ENCODE results near the gene BCDIN3D. TPM values are rescaled to one million over a fixed set of nuclear protein-coding genes. Genes with fewer than 3 reads are reported as not detected.
"Not testable (repeated sequence)": the region's sequence is repeated elsewhere in the genome, so short reads cannot be mapped to it uniquely, and the experiment has no call there.

Gene BCDIN3D
- total and polyA plus RNA-seq, 5 donors: 2.2 to 3.6 (median 3.1) TPM

GRCh38 chr12:49875115-49875720 is 32.3 kb upstream of the BCDIN3D start:
- no peaks in the 10 kb centered on the region for H3K9me3 ChIP-seq (ENCODE audit: control insufficient read depth, low read length)
- ATAC-seq: no peak
- H3K4me3 ChIP-seq (ENCODE audit: low read length): no peak overlapping the region
- H3K27ac ChIP-seq (ENCODE audit: low read length): no peak overlapping the region
- DNase-seq: no peak
- peaks cover 4% of the 10 kb centered on the region for H3K4me1 ChIP-seq (ENCODE audit: control insufficient read depth, insufficient read depth, low read length)
- H3K27me3 ChIP-seq (ENCODE audit: control insufficient read depth, insufficient read depth): no peaks in the 10 kb centered on the region
- 90% methylated on average over 9 of the region's 9 CpGs for WGBS
- intact Hi-C loops (cut with DNase I): loop anchor here in 1 of 4 donors (10.0 kb wide), 2 partner anchors 80 to 180 kb away; partner anchors contain the start of genes AQP2 and ASIC1

GRCh38 chr12:49874142-49874897 is 31.4 kb upstream of the BCDIN3D start:
- H3K4me3 ChIP-seq (ENCODE audit: low read length): no peak overlapping the region
- ATAC-seq: no peak
- intact Hi-C loops (cut with DNase I): loop anchor here in 2 of 4 donors (5.0 to 10.0 kb wide), 3 partner anchors 68 to 180 kb away; partner anchors contain the start of genes AQP2 (in 1 of the 2) and ASIC1 (in 1 of the 2)
- 72% methylated on average over 12 of the region's 12 CpGs for WGBS
- DNase-seq: peak in 2 of 3 donors; percentile 30 to 38
- H3K9me3 ChIP-seq (ENCODE audit: control insufficient read depth, low read length): no peaks in the 10 kb centered on the region
- H3K27ac ChIP-seq (ENCODE audit: low read length): no peak overlapping the region
- no peaks in the 10 kb centered on the region for H3K27me3 ChIP-seq (ENCODE audit: control insufficient read depth, insufficient read depth)
- peaks cover 11% of the 10 kb centered on the region for H3K4me1 ChIP-seq (ENCODE audit: control insufficient read depth, insufficient read depth, low read length)

GRCh38 chr12:49873361-49873934 is 30.5 kb upstream of the BCDIN3D start:
- 72% methylated on average over 3 of the region's 3 CpGs for WGBS
- intact Hi-C loops (cut with DNase I): loop anchor here in 2 of 4 donors (5.0 to 10.0 kb wide), 3 partner anchors 69 to 181 kb away; partner anchors contain the start of genes AQP2 (in 1 of the 2) and ASIC1 (in 1 of the 2)
- Histone ChIP-seq H3K4me1 (ENCODE audit: control insufficient read depth, insufficient read depth, low read length) (peaks cover 14% of the 10 kb centered on the region), H3K4me3 (ENCODE audit: low read length) (no peak overlapping the region), H3K27ac (ENCODE audit: low read length) (no peak overlapping the region), H3K9me3 (ENCODE audit: control insufficient read depth, low read length) (no peaks in the 10 kb centered on the region), H3K27me3 (ENCODE audit: control insufficient read depth, insufficient read depth) (no peaks in the 10 kb centered on the region)
- DNase-seq: peak; percentile 38 to 88 (median 58)
- no peak for ATAC-seq

- DNase-seq: peak in 2 of 3 donors; percentile 27 to 61
- WGBS: 65% methylated on average over 6 of the region's 6 CpGs
- Histone ChIP-seq H3K4me3 (ENCODE audit: low read length) (no peak overlapping the region), H3K27ac (ENCODE audit: low read length) (no peak overlapping the region), H3K9me3 (ENCODE audit: control insufficient read depth, low read length) (no peaks in the 10 kb centered on the region), H3K4me1 (ENCODE audit: control insufficient read depth, insufficient read depth, low read length) (peaks cover 14% of the 10 kb centered on the region), H3K27me3 (ENCODE audit: control insufficient read depth, insufficient read depth) (no peaks in the 10 kb centered on the region)
- ATAC-seq: no peak
- intact Hi-C loops (cut with DNase I): loop anchor here in 2 of 4 donors (5.0 to 10.0 kb wide), 3 partner anchors 70 to 182 kb away; partner anchors contain the start of genes AQP2 (in 1 of the 2) and ASIC1 (in 1 of the 2)
Measured at GRCh38 chr12:49872781-49873181, 29.9 kb upstream of the BCDIN3D start.

- intact Hi-C loops (cut with DNase I): loop anchor here in 2 of 4 donors (5.0 to 10.0 kb wide), 3 partner anchors 70 to 182 kb away; partner anchors contain the start of genes AQP2 (in 1 of the 2) and ASIC1 (in 1 of the 2)
- WGBS: 86% methylated on average over 5 of the region's 5 CpGs
- no peak for ATAC-seq
Measured at GRCh38 chr12:49872381-49872780, 29.5 kb upstream of the BCDIN3D start.

GRCh38 chr12:49871811-49872251 is 28.9 kb upstream of the BCDIN3D start:
- not testable (repeated sequence) for H3K27ac ChIP-seq (ENCODE audit: low read length); H3K4me3 ChIP-seq (ENCODE audit: low read length); ATAC-seq; H3K27me3 ChIP-seq (ENCODE audit: control insufficient read depth, insufficient read depth); H3K9me3 ChIP-seq (ENCODE audit: control insufficient read depth, low read length)
- 94% methylated on average over 8 of the region's 8 CpGs for WGBS
- peak in 2 of 3 donors; percentile 30 to 34 for DNase-seq
- H3K4me1 ChIP-seq (ENCODE audit: control insufficient read depth, insufficient read depth, low read length): peaks cover 14% of the 10 kb centered on the region
- intact Hi-C loops (cut with DNase I): loop anchor here in 2 of 4 donors (5.0 to 10.0 kb wide), 3 partner anchors 70 to 183 kb away; partner anchors contain the start of genes AQP2 (in 1 of the 2) and ASIC1 (in 1 of the 2)

More at GRCh38 chr12:49872381-49872780, 29.5 kb upstream of the BCDIN3D start:
- H3K4me3 ChIP-seq (ENCODE audit: low read length): no peak overlapping the region
- peaks cover 14% of the 10 kb centered on the region for H3K4me1 ChIP-seq (ENCODE audit: control insufficient read depth, insufficient read depth, low read length)
- DNase-seq: peak in 2 of 3 donors; percentile 29 to 51
- H3K27me3 ChIP-seq (ENCODE audit: control insufficient read depth, insufficient read depth): no peaks in the 10 kb centered on the region
- H3K9me3 ChIP-seq (ENCODE audit: control insufficient read depth, low read length): no peaks in the 10 kb centered on the region
- H3K27ac ChIP-seq (ENCODE audit: low read length): no peak overlapping the region

- DNase-seq (peak in 1 of 3 donors; percentile 47), ATAC-seq (no peak)
- Histone ChIP-seq H3K4me1 (ENCODE audit: control insufficient read depth, insufficient read depth, low read length) (peaks cover 14% of the 10 kb centered on the region), H3K27ac (ENCODE audit: low read length) (no peak overlapping the region), H3K27me3 (ENCODE audit: control insufficient read depth, insufficient read depth) (no peaks in the 10 kb centered on the region), H3K9me3 (ENCODE audit: control insufficient read depth, low read length) (no peaks in the 10 kb centered on the region), H3K4me3 (ENCODE audit: low read length) (no peak overlapping the region)
- WGBS: 85% methylated on average over 4 of the region's 4 CpGs
- intact Hi-C loops (cut with DNase I): loop anchor here in 2 of 4 donors (5.0 to 10.0 kb wide), 3 partner anchors 71 to 184 kb away; partner anchors contain the start of genes AQP2 (in 1 of the 2) and ASIC1 (in 1 of the 2)
Measured at GRCh38 chr12:49871263-49871561, 28.3 kb upstream of the BCDIN3D start.

- DNase-seq (no peak), ATAC-seq (no peak)
- H3K4me3 ChIP-seq (ENCODE audit: low read length): no peak overlapping the region
- H3K27me3 ChIP-seq (ENCODE audit: control insufficient read depth, insufficient read depth): no peaks in the 10 kb centered on the region
- no peaks in the 10 kb centered on the region for H3K9me3 ChIP-seq (ENCODE audit: control insufficient read depth, low read length)
- H3K27ac ChIP-seq (ENCODE audit: low read length): no peak overlapping the region
- 89% methylated on average over 11 of the region's 11 CpGs for WGBS
- intact Hi-C loops (cut with DNase I): loop anchor here in 2 of 4 donors (5.0 to 10.0 kb wide), 3 partner anchors 72 to 184 kb away; partner anchors contain the start of genes AQP2 (in 1 of the 2) and ASIC1 (in 1 of the 2)
- H3K4me1 ChIP-seq (ENCODE audit: control insufficient read depth, insufficient read depth, low read length): peaks cover 14% of the 10 kb centered on the region
Measured at GRCh38 chr12:49870501-49871262, 27.8 kb upstream of the BCDIN3D start.

- H3K27ac ChIP-seq (ENCODE audit: low read length): peak overlapping the region; percentile 53
- no peak overlapping the region for H3K4me3 ChIP-seq (ENCODE audit: low read length)
- peaks cover 14% of the 10 kb centered on the region for H3K4me1 ChIP-seq (ENCODE audit: control insufficient read depth, insufficient read depth, low read length)
- intact Hi-C loops (cut with DNase I): loop anchor here (5.0 to 10.0 kb wide), 7 partner anchors 72 to 202 kb away; partner anchors contain the start of genes ASIC1 (in 2 of the 4) and AQP2 (in 1 of the 4)
- no peaks in the 10 kb centered on the region for H3K27me3 ChIP-seq (ENCODE audit: control insufficient read depth, insufficient read depth)
- 80% methylated on average over 14 of the region's 14 CpGs for WGBS
- DNase-seq: peak in 2 of 3 donors; percentile 57 to 58
- no peaks in the 10 kb centered on the region for H3K9me3 ChIP-seq (ENCODE audit: control insufficient read depth, low read length)
- no peak for ATAC-seq
Measured at GRCh38 chr12:49869816-49870500, 27.1 kb upstream of the BCDIN3D start.
